Medulla oblongata (tissue), 1 donor: Measurements from ENCODE around the gene LRMDA.
"Not testable (repeated sequence)": the region's sequence is repeated elsewhere in the genome, so short reads cannot be mapped to it uniquely, and the experiment has no call there.

Experiments
- DNase-seq: peaks from one replicate; pipeline ENCODE4 v3.0.0-alpha.2; 2015; ENCODE audit errors: extremely low spot score

Gene LRMDA

DNA sequence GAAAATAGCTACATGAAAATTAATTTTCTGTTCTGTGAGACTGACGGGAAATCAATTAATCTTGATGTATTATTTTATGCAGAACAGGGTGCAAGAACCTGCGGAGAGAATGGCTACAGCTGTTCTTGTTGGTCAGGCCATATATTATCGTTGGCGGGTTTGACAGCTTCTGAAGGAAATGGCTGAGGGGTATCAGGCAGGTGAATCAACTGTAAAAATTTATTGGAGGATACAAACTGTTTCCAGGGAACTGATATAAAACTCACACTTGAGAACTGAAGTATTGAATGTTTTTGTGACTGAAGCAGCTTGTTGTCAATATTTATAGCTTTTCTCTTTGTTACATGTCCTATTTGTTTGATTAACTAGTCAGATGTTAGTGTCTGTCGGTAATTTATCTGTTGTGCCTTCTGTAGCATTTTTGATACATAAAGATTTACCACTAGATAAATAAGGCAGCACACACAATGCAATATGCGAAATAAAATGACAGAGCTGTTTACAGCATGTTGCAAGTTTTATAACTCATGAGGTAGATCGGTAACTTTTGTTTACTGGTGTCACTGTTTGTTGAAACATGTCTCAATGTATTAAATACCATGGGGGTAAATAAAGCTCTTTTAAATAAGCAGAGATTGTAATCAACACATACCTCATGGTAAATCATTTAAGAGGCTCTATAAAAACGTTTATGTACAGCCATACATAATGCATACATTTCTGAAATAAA is 308.2 kb downstream of the LRMDA start:
- no peak for DNase-seq

DNA sequence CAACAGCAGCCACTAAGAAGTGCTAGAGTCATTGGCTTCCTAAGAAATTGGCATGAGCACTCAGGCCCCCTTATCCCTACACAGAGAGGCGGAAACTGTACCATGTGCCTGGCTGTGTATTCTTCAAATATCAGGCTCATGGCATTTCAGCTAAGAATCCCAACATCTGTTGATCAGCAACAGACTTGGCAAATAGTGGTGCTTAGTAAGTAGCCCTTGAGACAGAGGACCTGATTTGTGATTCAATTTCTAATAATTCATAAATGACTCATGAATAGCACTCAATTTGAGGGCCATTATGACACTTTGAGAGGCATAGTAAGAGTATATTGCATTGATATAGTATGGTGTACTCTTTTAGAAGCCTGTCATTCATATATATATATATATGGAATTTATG is 309.1 kb downstream of the LRMDA start:
- DNase-seq = no peak

DNA sequence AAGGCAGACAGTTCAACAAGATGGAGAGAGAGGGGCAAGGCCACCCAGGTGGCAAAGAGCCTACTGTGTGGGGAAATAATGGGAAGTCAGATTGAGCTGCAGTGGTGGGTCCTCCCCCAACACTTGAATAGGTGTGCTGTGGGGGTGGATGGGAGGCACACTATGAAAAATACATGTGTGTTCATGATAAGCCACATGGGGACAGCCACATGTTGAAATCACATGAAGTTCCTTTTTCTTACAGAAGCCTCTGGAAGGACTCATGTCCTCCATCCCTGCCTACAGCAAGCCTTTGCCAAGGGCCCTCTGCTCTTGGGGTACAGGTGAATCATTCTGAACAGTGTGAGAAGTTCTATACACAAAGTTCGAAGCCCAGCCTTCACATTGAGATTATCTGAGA is 310.9 kb downstream of the LRMDA start:
- no peak for DNase-seq

GRCh38 chr10:75743291-75743778 is 311.9 kb downstream of the LRMDA start:
- no peak for DNase-seq

DNA sequence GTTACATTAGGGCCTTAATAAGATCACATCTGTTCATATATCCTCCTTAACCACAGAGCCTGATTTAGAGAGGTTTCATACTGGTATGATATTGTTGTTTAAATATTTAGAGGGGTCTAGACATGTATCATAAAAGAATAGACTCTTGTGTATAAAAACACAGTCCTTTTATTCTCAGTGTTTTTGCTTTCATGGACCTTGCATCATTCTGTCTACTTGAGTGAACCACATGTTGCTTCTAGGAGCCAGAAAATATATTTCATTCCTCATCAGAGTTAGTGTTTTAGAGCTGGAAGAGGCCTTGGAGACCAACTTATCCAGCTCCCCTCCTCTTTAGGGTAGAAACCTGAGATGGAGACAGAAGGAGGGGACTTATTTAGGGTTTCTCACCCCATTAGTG is 312.8 kb downstream of the LRMDA start:
- DNase-seq = no peak

- DNase-seq = no peak
Observed at GRCh38 chr10:75746356-75746755, 314.9 kb downstream of the LRMDA start.

- DNase-seq = not testable (repeated sequence)
Observed at GRCh38 chr10:75750093-75750875, 318.9 kb downstream of the LRMDA start.

DNA sequence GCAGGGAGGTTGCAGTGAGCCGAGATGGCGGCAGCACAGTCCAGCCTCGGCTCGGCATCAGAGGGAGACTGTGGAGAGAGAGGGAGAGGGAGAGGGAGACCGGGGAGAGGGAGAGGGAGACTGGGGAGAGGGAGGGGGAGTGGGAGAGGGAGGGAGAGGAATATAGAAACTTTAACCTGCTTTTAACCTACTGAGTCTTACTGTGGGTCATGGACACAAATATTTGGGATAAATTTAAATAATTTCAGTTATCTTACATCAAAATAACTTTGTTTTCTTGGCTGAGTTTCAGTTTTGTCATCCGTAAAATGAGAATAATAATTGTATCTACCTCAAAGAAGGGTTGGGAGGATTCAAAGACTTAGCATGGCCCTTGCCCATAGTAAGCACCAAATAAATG is 319.8 kb downstream of the LRMDA start:
- no peak for DNase-seq

DNA sequence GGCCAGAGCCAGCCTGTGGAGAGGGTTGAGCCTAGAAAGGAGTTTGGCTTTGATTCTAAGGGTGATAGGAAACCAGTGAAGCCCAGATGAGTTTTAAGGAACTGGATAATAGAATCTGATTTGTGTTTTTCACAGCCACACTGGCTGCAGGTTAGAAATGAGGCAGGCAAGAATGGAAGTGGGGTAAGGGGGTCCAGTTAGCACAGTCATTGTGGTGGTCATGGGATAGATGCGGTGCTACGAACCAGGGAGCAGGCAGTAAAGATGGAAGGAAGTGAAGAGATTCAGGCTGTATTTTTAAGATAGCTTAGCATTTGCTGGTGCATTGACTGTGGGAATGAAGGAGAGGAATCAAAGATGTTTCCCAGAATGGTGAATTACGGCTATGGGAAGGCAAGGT is 322.2 kb downstream of the LRMDA start:
- no peak for DNase-seq

DNA sequence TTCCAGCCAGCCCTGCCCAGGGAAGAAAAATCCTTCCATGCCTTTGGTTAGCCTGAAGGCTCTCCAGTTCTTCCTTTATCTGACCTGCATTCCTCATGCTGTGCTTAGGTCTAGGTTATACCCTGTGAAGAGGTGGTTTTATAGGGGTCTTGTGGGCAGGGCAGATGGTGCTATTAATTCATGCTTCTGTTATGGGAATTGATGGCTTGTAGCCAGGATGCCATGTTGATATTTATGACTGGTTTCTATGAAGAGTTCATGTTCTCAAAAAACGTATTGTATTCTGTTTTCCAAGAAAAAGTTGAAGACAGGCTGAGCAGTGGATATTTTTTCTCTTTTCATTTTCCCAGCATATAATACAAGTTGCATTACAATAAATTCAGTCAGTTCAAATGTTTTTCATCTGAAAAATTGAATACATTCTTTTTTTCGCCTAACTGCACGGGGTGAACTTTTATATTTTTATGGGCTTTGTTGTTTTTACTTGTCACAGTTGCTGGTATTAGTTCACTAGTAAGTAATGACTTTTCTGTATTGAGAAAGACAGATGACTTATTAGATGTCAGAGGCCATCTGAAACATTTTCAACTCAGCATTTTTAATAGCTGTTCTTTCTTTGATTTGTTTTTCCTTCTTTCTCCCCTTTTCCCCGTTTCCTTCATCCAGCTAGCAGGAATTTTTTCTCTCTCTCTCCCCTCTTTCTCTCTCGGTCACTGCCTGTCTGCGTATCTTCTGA is 322.8 kb downstream of the LRMDA start:
- no peak for DNase-seq

- no peak for DNase-seq
Observed at GRCh38 chr10:75755528-75755927, 324.1 kb downstream of the LRMDA start.

GRCh38 chr10:75761289-75761688 is 329.9 kb downstream of the LRMDA start:
- DNase-seq = no peak

GRCh38 chr10:75762431-75762802 is 331.0 kb downstream of the LRMDA start:
- no peak for DNase-seq

DNA sequence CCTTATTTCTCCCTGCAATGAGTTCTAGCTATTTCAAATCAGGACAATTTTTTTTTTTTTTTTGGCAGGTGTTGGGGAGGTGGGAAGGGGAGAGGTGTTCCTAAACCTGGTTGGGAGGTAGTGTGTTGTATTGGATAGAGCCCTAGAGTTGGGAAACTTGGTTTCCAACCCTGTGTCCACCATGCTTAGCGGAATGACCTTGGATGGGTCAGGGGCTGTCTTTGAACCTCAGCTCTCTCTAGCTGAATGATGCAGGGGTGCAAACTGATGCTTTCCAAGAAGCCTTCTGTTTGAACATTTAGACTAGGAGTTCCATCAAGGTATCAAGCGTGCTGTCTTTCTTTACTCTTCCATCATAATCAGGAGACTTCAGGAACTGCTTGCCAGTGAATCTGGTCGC is 332.2 kb downstream of the LRMDA start:
- no peak for DNase-seq

DNA sequence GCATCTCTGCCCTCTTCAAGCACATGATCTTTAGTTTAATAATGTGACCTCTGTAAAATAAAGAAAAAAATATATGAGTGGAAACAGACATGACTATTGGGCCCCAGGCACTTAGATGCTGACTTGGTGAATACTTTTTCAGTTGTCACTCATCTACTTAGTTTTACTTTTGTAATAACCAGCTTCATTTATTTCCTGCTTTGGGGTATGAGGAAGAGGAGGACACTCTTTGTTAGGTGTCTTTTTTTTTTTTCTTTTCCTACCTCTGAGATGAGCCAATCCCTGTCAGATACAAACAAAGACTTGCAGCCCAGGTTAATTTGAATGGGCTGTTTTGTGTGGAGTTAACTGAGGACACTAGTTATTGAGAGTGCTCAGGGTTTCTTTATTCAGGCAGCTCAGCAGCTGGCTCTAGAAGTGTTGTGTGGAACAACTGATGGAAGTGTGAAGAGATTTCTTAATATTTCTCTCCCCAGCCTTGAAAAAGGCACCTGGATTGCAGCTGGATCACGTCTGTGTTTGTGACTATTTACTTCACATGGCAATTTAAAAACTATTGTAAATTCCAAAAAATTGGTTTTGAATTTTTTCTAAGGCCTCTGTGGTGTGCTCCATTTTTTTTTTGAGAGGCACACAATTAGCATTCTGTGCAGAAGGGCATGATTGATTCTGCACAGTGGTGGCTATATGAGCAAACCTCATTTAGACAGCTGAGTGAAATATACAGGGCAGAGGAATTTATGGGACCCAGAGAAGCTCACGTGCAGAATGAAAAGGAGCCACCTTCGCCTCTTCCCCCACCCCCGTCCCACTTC is 333.8 kb downstream of the LRMDA start:
- DNase-seq = peak; percentile 19

DNA sequence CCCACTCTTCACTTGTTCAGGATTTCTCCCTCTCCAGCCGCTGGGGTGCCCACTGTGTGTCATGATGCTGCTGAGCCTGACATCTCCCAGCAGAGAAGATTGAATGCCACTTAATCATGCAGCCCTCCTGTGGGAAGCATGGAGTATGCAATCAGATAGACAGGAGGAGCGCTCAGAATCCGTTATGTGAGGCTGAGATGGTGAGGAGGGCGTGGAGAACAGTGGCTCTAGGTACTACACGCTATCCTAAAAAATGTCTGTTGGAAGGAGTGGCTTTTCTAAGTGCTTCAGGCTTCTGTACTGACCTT is 334.3 kb downstream of the LRMDA start:
- no peak for DNase-seq

- DNase-seq = no peak
Observed at GRCh38 chr10:75766106-75766505, 334.7 kb downstream of the LRMDA start.

- DNase-seq = not testable (repeated sequence)
Observed at GRCh38 chr10:75766752-75767151, 335.3 kb downstream of the LRMDA start.

- no peak for DNase-seq
Observed at GRCh38 chr10:75770626-75771081, 339.2 kb downstream of the LRMDA start.

GRCh38 chr10:75771606-75772005 is 340.2 kb downstream of the LRMDA start:
- no peak for DNase-seq

DNA sequence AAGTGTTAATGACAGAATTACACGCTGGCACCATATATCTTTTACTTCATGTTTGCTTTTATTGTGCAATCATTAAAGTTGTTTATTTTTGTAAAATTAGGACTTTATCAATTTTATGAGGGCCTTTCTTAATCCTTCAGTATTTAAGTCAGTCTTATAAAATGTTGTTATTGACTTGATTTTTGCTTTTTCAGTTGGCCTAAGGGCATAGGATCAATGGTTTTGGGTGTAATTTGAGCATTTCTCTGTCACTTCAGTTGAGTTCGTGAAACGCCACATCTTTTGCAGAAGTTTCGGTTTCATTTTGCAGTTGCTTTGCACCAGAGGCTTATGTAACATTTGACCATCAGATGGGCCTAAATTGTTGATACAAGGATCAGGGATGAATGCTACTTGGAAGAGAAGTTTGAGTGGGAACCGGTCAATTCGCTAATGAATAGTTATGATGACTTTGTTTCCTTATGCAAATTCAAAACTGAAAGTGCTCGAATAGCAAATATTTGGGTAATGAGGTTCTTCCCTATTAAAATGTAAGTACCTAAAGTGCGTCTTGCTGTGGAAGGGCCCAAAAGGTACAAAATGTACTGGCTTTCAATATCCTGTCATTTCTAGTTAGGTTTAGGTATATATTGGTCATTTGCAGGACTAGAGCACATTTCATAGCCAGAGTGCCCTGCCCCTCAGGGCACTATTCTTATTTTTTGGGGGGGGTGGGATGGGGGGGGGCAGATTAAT is 340.9 kb downstream of the LRMDA start:
- peak; percentile 64 for DNase-seq
